ENCODE data around the gene TRAPPC5. TPM values are rescaled to one million over a fixed set of nuclear protein-coding genes. Genes with fewer than 3 reads are reported as not detected.

TRAPPC5 gene
- total RNA-seq, 6 experiments from 2014 or later: 41.7 to 66.5 (median 52.0) TPM

- no peaks in the 10 kb centered on the region for H3K9me3 ChIP-seq
- no peaks in the 10 kb centered on the region for H3K36me3 ChIP-seq
- intact Hi-C loops (cut with DNase I): no loop called here
- H3K27me3 ChIP-seq: no peaks in the 10 kb centered on the region
- DNase-seq (no peak), ATAC-seq (peak in 1 of 4 donors; percentile 32)
- H3K27ac ChIP-seq: no peak within 1 kb of the TSS
- no peak within 1 kb of the TSS for H3K4me3 ChIP-seq
- TF ChIP-seq POLR2A (IDR thresholded peaks at IDR 0.05) (no peak), CTCF (IDR thresholded peaks at IDR 0.05) (no peak)
- no peaks in the 10 kb centered on the region for H3K4me1 ChIP-seq
- 50% methylated on average over 2 of the region's 9 CpGs for WGBS (ENCODE audit: insufficient coverage, low coverage, low lambda C conversion rate, missing lambda C conversion rate)
Measured at GRCh38 chr19:7668842-7669241, 11.8 kb upstream of the TRAPPC5 start, which contains the start of gene RETN. TSS of gene RETN (plus strand) at chr19:7669049. CDS start at chr19:7669327, 278 bp downstream.

- Histone ChIP-seq H3K9me3 (no peaks in the 10 kb centered on the region), H3K36me3 (no peaks in the 10 kb centered on the region), H3K27me3 (no peaks in the 10 kb centered on the region), H3K4me3 (no peak overlapping the region), H3K4me1 (no peaks in the 10 kb centered on the region), H3K27ac (no peak overlapping the region)
- WGBS (ENCODE audit: insufficient coverage, low coverage, low lambda C conversion rate, missing lambda C conversion rate): 100% methylated on average over 1 of the region's 9 CpGs
- intact Hi-C loops (cut with DNase I): no loop called here
- no peak for DNase-seq
- TF ChIP-seq POLR2A (IDR thresholded peaks at IDR 0.05): no peak
- no peak for TF ChIP-seq CTCF (IDR thresholded peaks at IDR 0.05)
- ATAC-seq: no peak
Measured at GRCh38 chr19:7669641-7670040, 11.0 kb upstream of the TRAPPC5 start.

GRCh38 chr19:7670150-7670783 lies 10.4 kb upstream of the TRAPPC5 start:
- no peak overlapping the region for H3K4me3 ChIP-seq
- no peaks in the 10 kb centered on the region for H3K4me1 ChIP-seq
- no peak overlapping the region for H3K27ac ChIP-seq
- intact Hi-C loops (cut with DNase I): no loop called here
- no peaks in the 10 kb centered on the region for H3K9me3 ChIP-seq
- TF ChIP-seq CTCF (IDR thresholded peaks at IDR 0.05) (no peak), POLR2A (IDR thresholded peaks at IDR 0.05) (no peak)
- DNase-seq: no peak
- ATAC-seq: peak in 1 of 4 donors; percentile 19
- H3K27me3 ChIP-seq: no peaks in the 10 kb centered on the region
- WGBS (ENCODE audit: insufficient coverage, low coverage, low lambda C conversion rate, missing lambda C conversion rate): 3% methylated on average over 13 of the region's 43 CpGs
- H3K36me3 ChIP-seq: no peaks in the 10 kb centered on the region

- intact Hi-C loops (cut with DNase I): no loop called here
- no peak for ATAC-seq
- no peaks in the 10 kb centered on the region for H3K36me3 ChIP-seq
- TF ChIP-seq CTCF (IDR thresholded peaks at IDR 0.05): no peak
- H3K4me3 ChIP-seq: no peak overlapping the region
- no peaks in the 10 kb centered on the region for H3K27me3 ChIP-seq
- no peaks in the 10 kb centered on the region for H3K4me1 ChIP-seq
- no peaks in the 10 kb centered on the region for H3K9me3 ChIP-seq
- no peak overlapping the region for H3K27ac ChIP-seq
- no peak for DNase-seq
- WGBS (ENCODE audit: insufficient coverage, low coverage, low lambda C conversion rate, missing lambda C conversion rate): 31% methylated on average over 4 of the region's 9 CpGs
Measured at GRCh38 chr19:7670790-7671189, 9.8 kb upstream of the TRAPPC5 start.

Measured in right lobe of liver (tissue), 6 donors.